ENCODE measurements around the gene HBA2.
"Not testable (repeated sequence)": the region's sequence is repeated elsewhere in the genome, so short reads cannot be mapped to it uniquely, and the experiment has no call there.

Gene HBA2

DNA sequence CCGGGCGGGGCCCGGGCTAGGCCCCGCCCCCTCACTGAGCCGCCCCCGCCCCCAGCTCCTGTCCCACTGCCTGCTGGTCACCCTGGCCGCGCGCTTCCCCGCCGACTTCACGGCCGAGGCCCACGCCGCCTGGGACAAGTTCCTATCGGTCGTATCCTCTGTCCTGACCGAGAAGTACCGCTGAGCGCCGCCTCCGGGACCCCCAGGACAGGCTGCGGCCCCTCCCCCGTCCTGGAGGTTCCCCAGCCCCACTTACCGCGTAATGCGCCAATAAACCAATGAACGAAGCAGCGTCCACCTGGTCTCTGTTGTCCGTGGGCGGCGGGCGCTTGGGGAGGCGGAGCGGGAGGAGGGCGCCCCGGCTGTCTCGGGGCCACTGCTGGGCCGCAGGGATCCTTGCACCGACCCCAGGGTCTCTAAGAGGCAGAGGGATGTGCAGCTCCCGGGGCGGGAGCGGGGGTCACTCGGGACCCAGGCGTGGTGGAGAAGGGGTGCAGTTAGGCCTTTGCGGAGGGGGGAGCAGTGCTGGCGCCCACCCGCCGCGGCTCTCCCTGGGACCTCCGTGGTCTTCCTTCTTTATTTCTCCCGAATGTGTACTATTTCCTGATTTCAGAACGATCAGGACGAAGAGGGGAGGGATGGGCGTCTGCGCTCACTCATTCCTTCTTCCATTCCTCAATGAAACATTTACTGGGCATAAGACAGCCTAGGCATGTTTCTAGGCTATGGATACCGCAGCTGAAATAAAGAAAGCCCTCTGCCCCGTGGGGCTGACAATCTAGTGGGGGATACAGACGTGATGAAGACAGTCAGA, 18.3 kb upstream of the HBA2 start:
- H2AFZ ChIP-seq (ENCODE audit: low read length) = no peak overlapping the region
- H4K20me1 ChIP-seq (ENCODE audit: insufficient read depth, low read length, poor library complexity, severe bottlenecking) = no peaks in the 10 kb centered on the region
- no peak overlapping the region for H3K4me2 ChIP-seq (ENCODE audit: low read depth, low read length, poor library complexity, severe bottlenecking)
- TF ChIP-seq EZH2phosphoT487 (IDR thresholded peaks at IDR 0.05; ENCODE audit: borderline replicate concordance) = no peak
- TF ChIP-seq, protein P1, sequence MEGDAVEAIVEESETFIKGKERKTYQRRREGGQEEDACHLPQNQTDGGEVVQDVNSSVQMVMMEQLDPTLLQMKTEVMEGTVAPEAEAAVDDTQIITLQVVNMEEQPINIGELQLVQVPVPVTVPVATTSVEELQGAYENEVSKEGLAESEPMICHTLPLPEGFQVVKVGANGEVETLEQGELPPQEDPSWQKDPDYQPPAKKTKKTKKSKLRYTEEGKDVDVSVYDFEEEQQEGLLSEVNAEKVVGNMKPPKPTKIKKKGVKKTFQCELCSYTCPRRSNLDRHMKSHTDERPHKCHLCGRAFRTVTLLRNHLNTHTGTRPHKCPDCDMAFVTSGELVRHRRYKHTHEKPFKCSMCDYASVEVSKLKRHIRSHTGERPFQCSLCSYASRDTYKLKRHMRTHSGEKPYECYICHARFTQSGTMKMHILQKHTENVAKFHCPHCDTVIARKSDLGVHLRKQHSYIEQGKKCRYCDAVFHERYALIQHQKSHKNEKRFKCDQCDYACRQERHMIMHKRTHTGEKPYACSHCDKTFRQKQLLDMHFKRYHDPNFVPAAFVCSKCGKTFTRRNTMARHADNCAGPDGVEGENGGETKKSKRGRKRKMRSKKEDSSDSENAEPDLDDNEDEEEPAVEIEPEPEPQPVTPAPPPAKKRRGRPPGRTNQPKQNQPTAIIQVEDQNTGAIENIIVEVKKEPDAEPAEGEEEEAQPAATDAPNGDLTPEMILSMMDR (conservative IDR thresholded peaks at IDR 0.05; ENCODE audit: low read length) = no peak
- no peaks in the 10 kb centered on the region for H3K79me2 ChIP-seq (ENCODE audit: insufficient read depth, low read length)
- no peaks in the 10 kb centered on the region for H3K36me3 ChIP-seq (ENCODE audit: insufficient read depth, low read length)
- no peaks in the 10 kb centered on the region for H3F3A ChIP-seq (ENCODE audit: low read depth)
- H3K4me3 ChIP-seq (ENCODE audit: low read length, poor library complexity, severe bottlenecking) = no peak overlapping the region
- H3K9me2 ChIP-seq (replicated peaks; ENCODE audit: low read depth, low read length) = no peaks in the 10 kb centered on the region
- no peaks in the 10 kb centered on the region for H3K27me3 ChIP-seq (ENCODE audit: insufficient read depth, low read length, poor library complexity, severe bottlenecking)
- no peak overlapping the region for H3K9ac ChIP-seq (ENCODE audit: low read depth, low read length, poor library complexity, severe bottlenecking)
- H3K9me3 ChIP-seq (ENCODE audit: insufficient read depth, low read depth, low read length) = no peaks in the 10 kb centered on the region
- no peaks in the 10 kb centered on the region for H3K4me1 ChIP-seq (ENCODE audit: insufficient read depth, low read length, poor library complexity, severe bottlenecking)

DNA sequence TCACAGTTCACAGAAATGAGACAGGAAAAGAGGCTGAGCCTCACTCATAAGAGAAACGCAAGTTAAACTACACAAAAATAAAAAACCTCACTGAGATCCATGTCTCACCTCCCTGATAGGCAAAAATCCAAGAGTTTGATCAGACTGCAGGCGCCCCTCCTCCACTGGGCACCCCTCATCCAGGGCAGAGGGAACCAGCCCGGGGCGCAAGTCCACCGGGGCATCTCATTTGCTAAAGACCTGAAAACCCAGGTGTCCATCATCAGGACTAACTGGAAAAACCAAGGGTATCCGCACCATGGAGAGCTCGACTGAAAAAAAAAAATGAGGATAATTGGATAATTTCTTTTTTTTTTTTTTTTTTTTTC, 17.7 kb upstream of the HBA2 start:
- H3K9me3 ChIP-seq (ENCODE audit: insufficient read depth, low read depth, low read length) = no peaks in the 10 kb centered on the region
- no peaks in the 10 kb centered on the region for H3K36me3 ChIP-seq (ENCODE audit: insufficient read depth, low read length)
- no peak overlapping the region for H3K9ac ChIP-seq (ENCODE audit: low read depth, low read length, poor library complexity, severe bottlenecking)
- no peak overlapping the region for H2AFZ ChIP-seq (ENCODE audit: low read length)
- no peak overlapping the region for H3K4me2 ChIP-seq (ENCODE audit: low read depth, low read length, poor library complexity, severe bottlenecking)
- no peaks in the 10 kb centered on the region for H3K79me2 ChIP-seq (ENCODE audit: insufficient read depth, low read length)
- H3F3A ChIP-seq (ENCODE audit: low read depth) = no peaks in the 10 kb centered on the region
- no peaks in the 10 kb centered on the region for H3K9me2 ChIP-seq (replicated peaks; ENCODE audit: low read depth, low read length)
- no peak overlapping the region for H3K4me3 ChIP-seq (ENCODE audit: low read length, poor library complexity, severe bottlenecking)
- no peak for TF ChIP-seq EZH2phosphoT487 (IDR thresholded peaks at IDR 0.05; ENCODE audit: borderline replicate concordance)
- no peaks in the 10 kb centered on the region for H3K4me1 ChIP-seq (ENCODE audit: insufficient read depth, low read length, poor library complexity, severe bottlenecking)
- no peaks in the 10 kb centered on the region for H3K27me3 ChIP-seq (ENCODE audit: insufficient read depth, low read length, poor library complexity, severe bottlenecking)
- H4K20me1 ChIP-seq (ENCODE audit: insufficient read depth, low read length, poor library complexity, severe bottlenecking) = no peaks in the 10 kb centered on the region

DNA sequence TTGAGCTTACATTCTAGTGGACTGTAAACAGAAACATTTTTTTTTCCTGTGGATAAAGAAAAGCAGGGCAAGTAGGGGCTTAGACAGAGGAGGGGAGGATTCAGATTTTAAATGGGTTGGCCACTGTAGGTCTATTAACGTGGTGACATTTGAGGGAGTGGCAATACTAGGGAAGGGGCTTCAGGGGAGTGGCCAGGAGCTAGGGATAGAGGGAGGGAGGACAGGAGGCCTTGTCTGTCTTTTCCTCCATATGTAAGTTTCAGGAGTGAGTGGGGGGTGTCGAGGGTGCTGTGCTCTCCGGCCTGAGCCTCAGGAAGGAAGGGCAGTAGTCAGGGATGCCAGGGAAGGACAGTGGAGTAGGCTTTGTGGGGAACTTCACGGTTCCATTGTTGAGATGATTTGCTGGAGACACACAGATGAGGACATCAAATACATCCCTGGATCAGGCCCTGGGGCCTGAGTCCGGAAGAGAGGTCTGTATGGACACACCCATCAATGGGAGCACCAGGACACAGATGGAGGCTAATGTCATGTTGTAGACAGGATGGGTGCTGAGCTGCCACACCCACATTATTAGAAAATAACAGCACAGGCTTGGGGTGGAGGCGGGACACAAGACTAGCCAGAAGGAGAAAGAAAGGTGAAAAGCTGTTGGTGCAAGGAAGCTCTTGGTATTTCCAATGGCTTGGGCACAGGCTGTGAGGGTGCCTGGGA, 13.4 kb upstream of the HBA2 start:
- Histone ChIP-seq H3K4me1 (ENCODE audit: insufficient read depth, low read length, poor library complexity, severe bottlenecking) (no peaks in the 10 kb centered on the region), H3K36me3 (ENCODE audit: insufficient read depth, low read length) (no peaks in the 10 kb centered on the region), H4K20me1 (ENCODE audit: insufficient read depth, low read length, poor library complexity, severe bottlenecking) (no peaks in the 10 kb centered on the region), H2AFZ (ENCODE audit: low read length) (no peak overlapping the region), H3F3A (ENCODE audit: low read depth) (no peaks in the 10 kb centered on the region), H3K4me3 (ENCODE audit: low read length, poor library complexity, severe bottlenecking) (no peak overlapping the region), H3K9me2 (replicated peaks; ENCODE audit: low read depth, low read length) (no peaks in the 10 kb centered on the region), H3K4me2 (ENCODE audit: low read depth, low read length, poor library complexity, severe bottlenecking) (no peak overlapping the region), H3K79me2 (ENCODE audit: insufficient read depth, low read length) (no peaks in the 10 kb centered on the region), H3K9me3 (ENCODE audit: insufficient read depth, low read depth, low read length) (no peaks in the 10 kb centered on the region), H3K9ac (ENCODE audit: low read depth, low read length, poor library complexity, severe bottlenecking) (no peak overlapping the region), H3K27me3 (ENCODE audit: insufficient read depth, low read length, poor library complexity, severe bottlenecking) (no peaks in the 10 kb centered on the region)
- no peak for TF ChIP-seq EZH2phosphoT487 (IDR thresholded peaks at IDR 0.05; ENCODE audit: borderline replicate concordance)
- TF ChIP-seq, protein P1 (conservative IDR thresholded peaks at IDR 0.05; ENCODE audit: low read length) = no peak

DNA sequence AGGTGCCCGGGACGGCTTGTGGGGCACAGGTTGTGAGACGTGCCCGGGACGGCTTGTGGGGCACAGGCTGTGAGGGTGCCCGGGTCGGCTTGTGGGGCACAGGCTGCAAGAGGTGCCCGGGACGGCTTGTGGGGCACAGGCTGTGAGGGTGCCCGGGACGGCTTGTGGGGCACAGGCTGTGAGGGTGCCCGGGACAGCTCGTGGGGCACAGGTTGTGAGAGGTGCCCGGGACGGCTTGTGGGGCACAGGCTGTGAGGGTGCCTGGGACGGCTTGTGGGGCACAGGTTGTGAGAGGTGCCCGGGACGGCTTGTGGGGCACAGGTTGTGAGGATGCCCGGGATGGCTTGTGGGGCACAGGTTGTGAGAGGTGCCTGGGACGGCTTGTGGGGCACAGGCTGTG, 12.4 kb upstream of the HBA2 start:
- H3K4me2 ChIP-seq (ENCODE audit: low read depth, low read length, poor library complexity, severe bottlenecking); H3K9me3 ChIP-seq (ENCODE audit: insufficient read depth, low read depth, low read length); H3K4me1 ChIP-seq (ENCODE audit: insufficient read depth, low read length, poor library complexity, severe bottlenecking); H3K27me3 ChIP-seq (ENCODE audit: insufficient read depth, low read length, poor library complexity, severe bottlenecking); H3K9ac ChIP-seq (ENCODE audit: low read depth, low read length, poor library complexity, severe bottlenecking); H3K9me2 ChIP-seq (replicated peaks; ENCODE audit: low read depth, low read length); H3F3A ChIP-seq (ENCODE audit: low read depth); H3K79me2 ChIP-seq (ENCODE audit: insufficient read depth, low read length); H4K20me1 ChIP-seq (ENCODE audit: insufficient read depth, low read length, poor library complexity, severe bottlenecking); H3K4me3 ChIP-seq (ENCODE audit: low read length, poor library complexity, severe bottlenecking); H3K36me3 ChIP-seq (ENCODE audit: insufficient read depth, low read length); H2AFZ ChIP-seq (ENCODE audit: low read length): not testable (repeated sequence)
